GM18499 (cell line): ENCODE data around the gene SERPINC1.
"Not testable (repeated sequence)": the region's sequence is repeated elsewhere in the genome, so short reads cannot be mapped to it uniquely, and the experiment has no call there.

Experiments
- ATAC-seq: cut with Tn5 transposase; IDR thresholded peaks from one replicate; pipeline ENCODE4 v1.9.1; 2021; ENCODE audit warnings: moderate number of reproducible peaks; ENCODE audit not compliant: insufficient read depth, unreplicated experiment

SERPINC1 gene

DNA sequence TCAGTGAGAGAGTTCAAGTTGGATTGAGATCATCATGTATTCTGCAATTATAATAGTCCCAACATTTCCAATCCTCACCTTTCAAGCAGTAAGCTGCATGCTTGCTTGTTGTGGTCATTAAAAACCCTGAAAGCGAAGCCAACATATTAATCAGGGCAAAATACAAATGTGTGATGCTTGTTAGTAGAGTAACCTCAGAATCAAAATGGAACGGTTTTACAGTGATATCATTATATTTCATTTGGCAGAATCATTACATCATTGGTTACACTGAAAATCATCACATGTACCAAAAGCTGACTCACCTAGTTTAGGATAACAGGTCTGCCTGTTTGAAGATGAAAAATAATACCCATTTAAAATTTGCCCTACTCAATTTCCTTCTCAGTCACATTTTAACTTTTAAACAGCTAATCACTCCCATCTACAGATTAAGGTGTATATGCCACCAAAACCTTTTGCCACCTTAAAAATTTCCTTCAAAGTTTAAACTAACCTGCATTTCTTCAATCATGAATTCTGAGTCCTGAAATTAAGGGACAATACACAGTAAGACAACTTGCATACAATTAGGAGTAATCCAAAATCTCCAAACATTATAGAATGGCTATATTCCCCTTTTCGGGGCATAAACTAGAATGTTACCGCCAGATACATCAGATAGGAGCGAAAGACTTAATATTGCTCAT is 52.8 kb downstream of the SERPINC1 start:
- ATAC-seq = no peak

DNA sequence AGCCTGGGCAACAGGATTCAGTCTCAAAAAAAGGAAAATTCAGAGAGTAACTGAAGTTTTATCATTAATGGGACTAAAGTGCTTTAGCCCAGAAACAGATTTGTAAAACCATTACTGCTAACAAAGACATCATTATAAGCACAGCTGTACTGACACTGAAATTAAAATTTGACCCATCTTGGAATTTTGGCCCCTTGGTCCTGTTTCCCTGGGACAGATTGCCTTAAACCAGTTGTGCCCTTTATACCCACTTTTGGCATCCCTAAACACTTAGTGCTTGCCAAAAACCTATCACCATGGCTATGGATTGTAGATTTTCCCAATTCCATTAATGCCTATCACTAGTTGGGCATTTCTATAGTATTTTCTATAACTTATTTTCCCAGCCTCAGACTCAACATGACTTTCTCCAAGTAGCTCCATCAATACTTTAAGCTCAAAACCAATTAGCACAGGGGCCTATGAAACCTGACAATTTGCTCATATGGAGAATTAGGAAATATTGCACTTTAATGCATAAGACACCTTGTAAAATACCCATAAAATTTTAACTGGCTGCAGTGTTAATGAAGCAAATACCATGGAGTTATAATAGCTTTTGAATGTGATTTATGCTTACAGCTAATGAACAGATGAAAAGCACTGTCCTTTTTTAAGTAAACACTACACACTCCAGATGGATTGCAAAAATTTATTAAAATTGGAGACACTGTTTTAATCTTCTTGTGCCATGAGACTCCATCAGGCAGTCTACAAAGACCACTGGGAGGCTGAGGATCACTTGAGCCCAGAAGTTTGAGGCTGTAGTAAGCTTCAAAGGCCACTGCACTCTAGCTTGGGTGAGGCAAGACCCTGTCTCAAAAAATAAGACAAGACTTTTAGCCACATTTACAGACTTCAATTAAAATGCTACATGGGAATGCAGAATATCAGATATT is 53.6 kb downstream of the SERPINC1 start:
- no peak for ATAC-seq

DNA sequence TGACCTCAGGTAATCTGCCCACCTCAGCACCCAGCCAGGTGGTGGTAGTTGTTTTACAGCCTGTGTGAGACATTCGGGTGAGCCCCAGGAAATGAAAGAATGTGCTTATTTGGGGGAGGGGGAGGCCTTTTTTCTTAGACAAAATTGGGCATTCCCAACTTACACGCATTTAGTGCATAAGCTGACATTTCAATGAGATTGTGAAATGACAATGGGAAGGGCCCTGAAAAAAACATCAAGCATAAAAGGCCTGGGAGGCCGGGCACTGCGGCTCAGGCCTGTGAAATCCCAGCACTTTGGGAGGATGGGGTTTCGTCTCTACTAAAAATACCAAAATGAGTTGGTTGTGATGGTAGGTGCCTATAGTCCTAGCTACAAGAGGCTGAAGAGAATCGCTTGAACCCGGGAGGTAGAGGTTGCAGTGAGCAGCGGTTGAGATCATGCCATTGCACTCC is 54.3 kb downstream of the SERPINC1 start:
- no peak for ATAC-seq

DNA sequence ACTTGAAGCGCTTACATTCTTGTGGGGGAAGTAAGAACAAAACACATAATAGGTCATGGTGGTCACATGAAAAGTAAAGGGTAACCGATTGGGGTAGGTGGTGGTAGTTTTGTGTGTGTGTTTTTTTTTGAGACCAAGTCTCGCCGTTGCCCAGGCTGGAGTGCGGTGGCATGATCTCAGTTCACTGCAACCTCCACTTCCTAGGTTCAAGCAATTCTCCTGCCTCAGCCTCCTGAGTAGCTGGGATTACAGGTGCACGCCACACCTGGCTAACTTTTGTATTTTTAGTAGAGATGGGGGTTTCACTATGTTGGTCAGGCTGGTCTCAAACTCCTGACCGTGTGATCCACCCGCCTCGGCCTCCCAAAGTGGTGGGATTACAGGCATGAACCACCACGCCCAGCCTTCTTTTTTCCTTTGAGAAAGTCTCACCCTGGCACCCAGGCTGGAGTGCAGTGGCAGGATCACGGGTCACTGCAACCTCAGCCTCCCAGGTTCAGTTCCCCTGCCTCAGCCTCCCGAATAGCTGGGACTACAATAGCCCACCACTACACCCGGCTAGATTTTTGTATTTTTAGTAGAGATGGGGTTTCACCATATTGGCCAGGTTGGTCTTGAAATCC is 54.9 kb downstream of the SERPINC1 start:
- not testable (repeated sequence) for ATAC-seq

DNA sequence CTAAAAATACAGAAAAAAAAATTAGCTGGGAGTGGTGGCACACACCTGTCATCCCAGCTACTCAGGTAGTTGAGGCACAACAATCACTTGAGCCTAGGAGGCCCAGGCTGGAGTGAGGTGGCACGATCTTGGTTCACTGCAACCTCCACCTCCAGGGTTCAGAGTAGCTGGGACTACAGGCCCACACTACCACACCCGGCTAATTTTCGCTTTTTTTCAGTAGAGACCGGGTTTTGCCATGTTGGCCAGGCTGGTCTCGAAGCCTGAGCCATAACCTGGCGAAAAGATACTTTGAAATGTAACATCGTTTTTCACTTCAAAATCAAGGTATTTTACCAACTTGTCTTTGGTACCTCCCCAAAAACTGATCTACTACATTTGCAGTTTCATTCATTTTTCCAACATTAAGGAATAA is 55.4 kb downstream of the SERPINC1 start:
- no peak for ATAC-seq

DNA sequence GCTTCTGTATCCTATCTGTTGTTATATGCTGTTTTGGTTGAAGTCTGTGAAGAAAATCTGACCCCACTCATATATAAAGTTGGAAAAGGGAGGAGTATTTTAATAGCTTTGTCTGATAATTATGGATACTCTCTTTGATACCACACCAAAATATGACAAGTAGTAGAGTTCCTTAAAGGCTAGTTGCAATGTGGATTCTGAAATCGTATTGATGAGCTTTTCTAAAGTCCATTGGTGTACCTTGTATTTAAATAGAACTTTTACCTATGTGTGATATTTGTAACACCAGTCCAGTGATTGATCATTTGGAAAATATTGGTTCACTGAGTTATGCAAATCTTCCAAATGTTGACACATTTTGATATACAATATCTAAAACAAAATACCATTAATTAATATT is 57.1 kb downstream of the SERPINC1 start:
- no peak for ATAC-seq

DNA sequence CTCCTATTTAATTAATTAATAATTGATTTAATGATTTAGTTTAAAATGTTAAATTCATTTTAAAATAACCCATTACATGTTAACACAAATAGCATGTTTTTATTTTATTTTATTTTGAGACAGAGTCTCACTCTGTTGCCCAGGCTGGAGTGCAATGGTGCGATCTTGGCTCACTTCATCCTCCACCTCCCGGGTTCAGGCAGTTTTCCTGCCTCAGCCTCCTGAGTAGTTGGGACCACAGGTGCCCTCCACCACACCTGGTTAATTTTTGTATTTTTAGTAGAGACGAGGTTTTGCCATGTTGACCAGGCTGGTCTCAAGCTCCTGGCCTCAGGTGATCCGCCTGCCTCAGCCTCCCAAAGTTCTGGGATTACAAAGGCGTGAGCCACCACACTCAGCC is 57.6 kb downstream of the SERPINC1 start:
- not testable (repeated sequence) for ATAC-seq

DNA sequence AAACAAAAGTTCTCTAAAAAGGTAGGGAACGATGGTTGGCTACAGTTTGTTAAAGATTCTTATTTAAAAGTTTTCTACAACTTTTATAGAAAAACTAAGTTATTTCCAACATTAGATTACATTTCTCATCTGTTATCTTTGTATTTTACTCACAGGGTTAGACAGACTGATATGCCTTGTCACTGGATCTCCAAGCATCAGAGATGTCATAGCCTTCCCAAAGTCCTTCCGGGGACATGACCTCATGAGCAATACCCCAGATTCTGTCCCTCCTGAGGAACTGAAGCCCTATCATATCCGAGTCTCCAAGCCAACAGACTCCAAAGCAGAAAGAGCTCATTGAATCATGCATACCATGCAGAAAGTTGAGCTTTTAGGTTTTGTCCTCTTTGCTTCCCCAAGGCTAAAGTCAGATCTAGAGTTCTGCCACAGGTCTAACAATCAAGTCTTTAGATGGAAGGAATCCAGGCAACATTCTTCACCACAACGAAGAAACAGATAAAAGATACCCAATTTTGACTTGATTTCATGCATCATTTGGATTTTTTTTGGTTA is 59.7 kb downstream of the SERPINC1 start:
- ATAC-seq = no peak

DNA sequence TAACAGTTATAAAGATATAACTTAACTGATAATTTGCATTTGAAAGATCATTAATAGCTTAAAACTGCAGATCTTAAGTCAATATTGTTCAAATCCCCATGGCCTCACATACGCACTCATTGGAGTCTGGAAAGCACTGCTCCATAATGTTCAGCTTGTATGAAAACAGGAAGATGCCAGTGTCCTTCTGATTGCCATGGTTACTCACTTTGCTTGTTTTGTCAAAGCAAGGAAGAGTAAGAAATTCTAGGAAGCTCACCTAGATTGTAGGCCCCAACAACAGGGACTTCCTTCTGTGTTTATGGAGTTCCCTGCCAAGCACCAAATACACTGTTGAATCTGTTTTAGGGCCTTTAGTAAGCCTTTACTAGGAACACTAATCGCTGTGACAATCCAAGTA is 60.2 kb downstream of the SERPINC1 start:
- no peak for ATAC-seq

DNA sequence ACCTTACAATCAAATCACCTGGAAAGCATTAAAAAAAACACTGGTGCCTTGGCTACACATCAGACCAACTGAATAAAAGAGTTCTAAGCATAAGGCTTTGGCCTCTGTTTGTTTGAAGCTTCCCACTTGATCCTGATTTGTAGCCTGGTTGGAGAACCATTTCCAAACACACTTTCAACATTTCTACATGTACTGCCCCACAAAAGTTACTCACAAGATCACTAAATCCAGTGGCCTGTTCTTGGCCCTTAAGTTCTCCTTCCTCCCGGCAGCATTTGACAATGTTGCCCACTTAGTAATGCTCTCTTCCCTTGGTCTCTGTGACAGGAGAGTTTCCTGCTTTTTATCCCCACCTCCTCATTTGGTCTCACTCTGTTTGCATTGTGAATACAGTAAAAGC is 61.1 kb downstream of the SERPINC1 start:
- no peak for ATAC-seq
